SKM-1 (cell line): ENCODE data around the gene SPEG.

Experiments
- DNase-seq: peaks from one replicate; lab custom pipeline; 2025; ENCODE audit not compliant: unreplicated experiment; lab: John Stamatoyannopoulos, UW

Gene SPEG

GRCh38 chr2:219509780-219510511 lies 75.3 kb downstream of the SPEG start:
- DNase-seq = peak; percentile 34

- DNase-seq = no peak
These were observed 76.0 kb downstream of the SPEG start for GRCh38 chr2:219510512-219511135.

GRCh38 chr2:219511547-219512325 lies 77.1 kb downstream of the SPEG start:
- DNase-seq = no peak

GRCh38 chr2:219512524-219513216 lies 78.0 kb downstream of the SPEG start:
- DNase-seq = no peak

- DNase-seq = no peak
These were observed 79.1 kb downstream of the SPEG start for GRCh38 chr2:219513787-219514186.

GRCh38 chr2:219514196-219514761 lies 79.6 kb downstream of the SPEG start, which contains the start of gene ASIC4:
ASIC4 (plus strand) TSS chr2:219514482; CDS start chr2:219514725, 243 bp downstream.
- no peak for DNase-seq

- no peak for DNase-seq
These were observed 80.2 kb downstream of the SPEG start for GRCh38 chr2:219514836-219515235.

GRCh38 chr2:219515874-219516629 lies 81.4 kb downstream of the SPEG start:
- no peak for DNase-seq

- DNase-seq = no peak
These were observed 82.2 kb downstream of the SPEG start for GRCh38 chr2:219516888-219517287.

GRCh38 chr2:219517954-219518778 lies 83.5 kb downstream of the SPEG start:
- no peak for DNase-seq

GRCh38 chr2:219519526-219519916 lies 84.9 kb downstream of the SPEG start:
- no peak for DNase-seq

- DNase-seq = no peak
These were observed 85.4 kb downstream of the SPEG start for GRCh38 chr2:219520079-219520478.

GRCh38 chr2:219521066-219521880 lies 86.6 kb downstream of the SPEG start:
- DNase-seq = no peak

GRCh38 chr2:219522111-219523030 lies 87.7 kb downstream of the SPEG start:
- no peak for DNase-seq

- no peak for DNase-seq
These were observed 88.5 kb downstream of the SPEG start for GRCh38 chr2:219523031-219523671.

GRCh38 chr2:219524817-219525216 lies 90.2 kb downstream of the SPEG start:
- no peak for DNase-seq
